D721Med (cell line): ENCODE data around the gene FAF1.

Source experiments
- DNase-seq: peaks from one replicate; pipeline ENCODE4 v3.0.0; 2011; ENCODE audit warnings: low spot score; ENCODE audit not compliant: insufficient read length
- FAIRE-seq: peaks from 2 replicates; lab custom pipeline; 2011; peaks lifted over from hg19 to GRCh38; lab: Jason Lieb, UNC
- TF ChIP-seq, protein P1 (sequence below): IDR thresholded peaks from 2 replicates; pipeline ENCODE4 v1.5.1; 2012; ENCODE audit warnings: mild to moderate bottlenecking, control low read depth; ENCODE audit not compliant: insufficient read depth; ENCODE audit errors: missing control alignments

Gene FAF1

DNA sequence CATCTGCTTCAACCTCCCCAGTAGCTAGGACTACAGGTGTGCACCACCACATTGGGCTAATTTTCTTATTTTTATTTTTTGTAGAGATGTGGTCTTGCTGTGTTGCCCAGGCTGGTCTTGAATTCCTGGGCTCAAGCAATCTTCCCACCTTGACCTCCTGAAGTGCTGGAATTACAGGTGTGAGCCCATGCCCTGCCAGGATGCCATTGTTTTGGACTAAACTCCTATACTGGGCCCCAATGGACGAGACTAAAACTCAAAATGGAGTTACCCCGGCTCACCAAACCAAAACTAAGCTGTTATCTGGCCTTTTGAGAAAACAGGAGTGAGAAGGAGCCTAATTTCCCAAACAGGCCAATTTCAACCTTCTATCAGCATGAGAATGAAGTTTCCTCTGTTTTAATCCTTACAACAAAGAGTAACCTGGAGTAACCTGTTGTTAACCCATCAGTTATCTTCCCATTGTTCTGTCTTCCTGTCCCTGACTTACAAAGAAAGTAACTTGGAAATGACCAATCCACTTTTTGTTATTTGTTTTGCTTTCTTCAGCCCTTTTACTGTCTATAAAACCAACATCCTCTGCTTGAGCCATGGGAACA is 566.4 kb downstream of the FAF1 start:
- TF ChIP-seq, protein P1, sequence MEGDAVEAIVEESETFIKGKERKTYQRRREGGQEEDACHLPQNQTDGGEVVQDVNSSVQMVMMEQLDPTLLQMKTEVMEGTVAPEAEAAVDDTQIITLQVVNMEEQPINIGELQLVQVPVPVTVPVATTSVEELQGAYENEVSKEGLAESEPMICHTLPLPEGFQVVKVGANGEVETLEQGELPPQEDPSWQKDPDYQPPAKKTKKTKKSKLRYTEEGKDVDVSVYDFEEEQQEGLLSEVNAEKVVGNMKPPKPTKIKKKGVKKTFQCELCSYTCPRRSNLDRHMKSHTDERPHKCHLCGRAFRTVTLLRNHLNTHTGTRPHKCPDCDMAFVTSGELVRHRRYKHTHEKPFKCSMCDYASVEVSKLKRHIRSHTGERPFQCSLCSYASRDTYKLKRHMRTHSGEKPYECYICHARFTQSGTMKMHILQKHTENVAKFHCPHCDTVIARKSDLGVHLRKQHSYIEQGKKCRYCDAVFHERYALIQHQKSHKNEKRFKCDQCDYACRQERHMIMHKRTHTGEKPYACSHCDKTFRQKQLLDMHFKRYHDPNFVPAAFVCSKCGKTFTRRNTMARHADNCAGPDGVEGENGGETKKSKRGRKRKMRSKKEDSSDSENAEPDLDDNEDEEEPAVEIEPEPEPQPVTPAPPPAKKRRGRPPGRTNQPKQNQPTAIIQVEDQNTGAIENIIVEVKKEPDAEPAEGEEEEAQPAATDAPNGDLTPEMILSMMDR, result no peak
- no peak for FAIRE-seq
- no peak for DNase-seq
